IgD-negative memory B cell (primary cell): ENCODE data around the gene CLTC. TPM values are rescaled to one million over a fixed set of nuclear protein-coding genes. Genes with fewer than 3 reads are reported as not detected.
A peak's percentile ranks its signal among the peaks of the same experiment; 100 is the strongest.

Experiments used
- H3K27ac Mint-ChIP-seq, 3 donors: one replicate each; pipeline ENCODE4 v1.8.0; 2020 to 2022; ENCODE audit warnings: mild to moderate bottlenecking in 3 of 3, mixed read lengths in 3 of 3, moderate library complexity in 1 of 3
- H3K27me3 Mint-ChIP-seq: one replicate; pipeline ENCODE4 v1.8.0; 2021; ENCODE audit warnings: mixed read lengths
- H3K36me3 Mint-ChIP-seq: one replicate; pipeline ENCODE4 v1.8.0; 2020; ENCODE audit warnings: mild to moderate bottlenecking, mixed read lengths
- H3K4me1 Mint-ChIP-seq, 3 donors: one replicate each; pipeline ENCODE4 v1.8.0; 2020 to 2022; ENCODE audit warnings: mixed read lengths in 3 of 3, mild to moderate bottlenecking in 1 of 3
- H3K4me3 Mint-ChIP-seq, 4 donors: one replicate each; pipeline ENCODE4 v1.8.0; 2020 to 2022; ENCODE audit warnings: mild to moderate bottlenecking in 4 of 4, mixed read lengths in 4 of 4, moderate library complexity in 3 of 4
- H3K9me3 Mint-ChIP-seq, 3 donors: one replicate each; pipeline ENCODE4 v1.8.0; 2020 to 2021; ENCODE audit warnings: mixed read lengths in 3 of 3, mild to moderate bottlenecking in 1 of 3
- polyA plus RNA-seq: library from polyadenylated mRNA; unstranded; fragments of 300-500 nt; fragmentation: Illumina TruSeq; gene quantifications from one replicate; pipeline ENCODE4 v1.2.3, GENCODE V29; 2021

CLTC gene
- polyA plus RNA-seq, 1 donor from 2014 or later, result 27.8 TPM

DNA sequence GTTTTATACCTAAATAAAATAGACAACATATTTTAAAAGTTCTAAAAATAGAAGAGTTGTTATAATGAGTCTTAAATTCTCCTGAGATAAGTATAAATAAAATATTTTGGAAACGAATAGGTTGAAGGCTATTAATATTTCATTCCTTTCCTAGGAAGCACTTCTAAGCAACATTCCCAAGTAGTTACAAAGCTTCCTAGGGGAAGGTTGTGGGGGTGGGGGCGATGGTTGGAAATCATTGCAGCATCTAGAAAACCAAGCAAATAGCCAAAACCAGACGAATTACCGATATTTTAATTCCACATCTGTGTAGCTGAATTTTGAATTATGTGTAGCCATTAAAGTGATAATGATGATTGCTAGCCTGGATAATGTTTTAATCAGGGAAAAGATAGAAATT lies 60.6 kb downstream of the CLTC start:
- H3K27ac Mint-ChIP-seq, result no peak overlapping the region
- no peaks in the 10 kb centered on the region for H3K27me3 Mint-ChIP-seq
- no peak overlapping the region for H3K4me3 Mint-ChIP-seq
- peaks cover 2% of the 10 kb centered on the region for H3K36me3 Mint-ChIP-seq
- peaks cover under 1 to 4% (median 2%) of the 10 kb centered on the region in 3 donors for H3K4me1 Mint-ChIP-seq
- no peaks in the 10 kb centered on the region for H3K9me3 Mint-ChIP-seq

GRCh38 chr17:59683283-59683682 lies 63.6 kb downstream of the CLTC start:
- H3K27me3 Mint-ChIP-seq, result no peaks in the 10 kb centered on the region
- H3K4me3 Mint-ChIP-seq, result no peak overlapping the region
- H3K4me1 Mint-ChIP-seq, result peaks cover 0 to 10% (median 5%) of the 10 kb centered on the region in 3 donors
- H3K27ac Mint-ChIP-seq, result no peak overlapping the region
- H3K36me3 Mint-ChIP-seq, result peaks cover 2% of the 10 kb centered on the region
- H3K9me3 Mint-ChIP-seq, result no peaks in the 10 kb centered on the region

- Mint-ChIP-seq H3K4me3 (no peak overlapping the region), H3K9me3 (no peaks in the 10 kb centered on the region), H3K36me3 (peaks cover 3% of the 10 kb centered on the region), H3K27me3 (no peaks in the 10 kb centered on the region), H3K4me1 (peaks cover 3 to 10% (median 5%) of the 10 kb centered on the region in 3 donors), H3K27ac (no peak overlapping the region)
Measured at GRCh38 chr17:59684967-59685366, 65.3 kb downstream of the CLTC start.

- Mint-ChIP-seq H3K36me3 (peaks cover 5% of the 10 kb centered on the region), H3K9me3 (no peaks in the 10 kb centered on the region), H3K4me3 (no peak overlapping the region), H3K27ac (no peak overlapping the region), H3K27me3 (no peaks in the 10 kb centered on the region), H3K4me1 (peaks cover 3 to 10% (median 5%) of the 10 kb centered on the region in 3 donors)
Measured at GRCh38 chr17:59688008-59688407, 68.3 kb downstream of the CLTC start.

- peaks cover 3 to 10% (median 5%) of the 10 kb centered on the region in 3 donors for H3K4me1 Mint-ChIP-seq
- H3K27ac Mint-ChIP-seq, result peak overlapping the region in 2 of 3 donors; percentile 73 to 85
- H3K9me3 Mint-ChIP-seq, result no peaks in the 10 kb centered on the region
- H3K4me3 Mint-ChIP-seq, result no peak overlapping the region
- peaks cover 5% of the 10 kb centered on the region for H3K36me3 Mint-ChIP-seq
- H3K27me3 Mint-ChIP-seq, result no peaks in the 10 kb centered on the region
Measured at GRCh38 chr17:59688496-59688895, 68.8 kb downstream of the CLTC start.

- no peaks in the 10 kb centered on the region for H3K27me3 Mint-ChIP-seq
- H3K27ac Mint-ChIP-seq, result peak overlapping the region in 1 of 3 donors; percentile 53
- no peaks in the 10 kb centered on the region for H3K9me3 Mint-ChIP-seq
- H3K36me3 Mint-ChIP-seq, result peaks cover 2% of the 10 kb centered on the region
- no peak overlapping the region for H3K4me3 Mint-ChIP-seq
- peaks cover 6 to 14% (median 8%) of the 10 kb centered on the region in 3 donors for H3K4me1 Mint-ChIP-seq
Measured at GRCh38 chr17:59693582-59693981, 73.9 kb downstream of the CLTC start.

GRCh38 chr17:59694344-59694743 lies 74.6 kb downstream of the CLTC start:
- Mint-ChIP-seq H3K27ac (no peak overlapping the region), H3K36me3 (peaks cover 2% of the 10 kb centered on the region), H3K4me3 (no peak overlapping the region), H3K4me1 (peaks cover 12 to 15% (median 14%) of the 10 kb centered on the region in 3 donors), H3K27me3 (no peaks in the 10 kb centered on the region), H3K9me3 (no peaks in the 10 kb centered on the region)

DNA sequence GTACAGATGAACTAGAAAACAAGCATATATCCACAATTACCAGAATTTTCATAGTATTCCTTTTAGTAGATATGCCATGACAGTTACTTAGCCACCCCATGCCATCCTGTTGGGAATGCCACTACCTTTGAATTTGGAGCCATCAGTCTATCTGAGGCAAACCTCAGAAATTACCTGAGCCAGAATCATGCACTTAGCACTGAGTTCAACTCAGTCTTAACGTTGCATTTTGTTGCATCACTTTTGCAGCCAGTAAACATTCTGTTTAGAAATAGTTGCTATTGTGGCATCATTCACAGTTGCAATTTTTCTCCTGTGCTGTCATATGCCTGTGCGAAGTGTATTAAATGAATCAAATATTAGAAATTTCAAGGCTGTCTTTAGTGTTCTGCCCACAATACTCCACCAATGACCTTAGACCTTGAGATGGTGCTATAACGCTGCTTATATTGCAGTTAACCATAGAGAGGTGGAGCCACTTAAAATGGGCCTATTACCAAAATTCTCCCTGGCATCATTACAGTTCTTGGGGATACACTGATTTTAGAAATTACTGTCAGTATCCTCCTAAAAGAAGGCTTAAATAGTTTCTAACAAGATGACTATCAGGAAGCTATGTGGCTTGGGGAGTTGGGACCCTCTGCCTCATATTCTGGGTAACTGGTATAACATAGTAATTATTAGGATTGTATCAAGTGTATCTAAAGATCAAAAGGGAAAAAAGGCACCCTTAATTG lies 76.4 kb downstream of the CLTC start:
- no peaks in the 10 kb centered on the region for H3K27me3 Mint-ChIP-seq
- peak overlapping the region in 2 of 3 donors; percentile 17 to 82 for H3K27ac Mint-ChIP-seq
- H3K36me3 Mint-ChIP-seq, result peaks cover 2% of the 10 kb centered on the region
- no peak overlapping the region for H3K4me3 Mint-ChIP-seq
- H3K9me3 Mint-ChIP-seq, result no peaks in the 10 kb centered on the region
- peaks cover 21 to 25% (median 25%) of the 10 kb centered on the region in 3 donors for H3K4me1 Mint-ChIP-seq

DNA sequence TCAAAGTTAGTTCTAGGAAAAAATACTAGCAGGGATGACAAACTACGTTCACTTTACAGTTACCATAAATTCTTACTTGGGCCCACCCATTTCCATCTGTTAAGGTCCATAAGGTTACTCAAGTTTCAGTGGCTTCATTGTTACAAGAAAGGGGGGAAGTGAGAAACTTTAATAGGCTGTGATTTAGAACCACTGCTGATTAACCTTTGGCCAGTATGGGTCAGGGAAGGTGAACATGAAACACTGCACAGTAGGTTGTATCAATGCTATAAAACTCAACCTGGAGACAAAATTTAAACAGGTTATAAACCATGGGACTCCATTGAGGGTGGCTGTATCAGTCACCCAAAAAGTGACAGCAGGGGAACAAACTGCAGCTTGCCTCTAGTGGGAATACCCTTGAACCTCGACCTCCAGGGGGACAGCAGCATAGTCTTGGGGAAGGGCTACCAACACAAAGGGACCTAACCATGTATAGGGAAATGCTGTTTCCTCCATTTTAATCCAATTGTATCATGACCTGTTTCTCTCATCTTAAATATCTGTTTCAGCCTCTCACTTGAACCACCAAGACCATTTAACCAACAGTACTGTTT lies 77.1 kb downstream of the CLTC start:
- peaks cover 1% of the 10 kb centered on the region for H3K36me3 Mint-ChIP-seq
- peaks cover 21 to 26% (median 25%) of the 10 kb centered on the region in 3 donors for H3K4me1 Mint-ChIP-seq
- no peaks in the 10 kb centered on the region for H3K27me3 Mint-ChIP-seq
- no peaks in the 10 kb centered on the region for H3K9me3 Mint-ChIP-seq
- peak overlapping the region in 2 of 3 donors; percentile 5 to 82 for H3K27ac Mint-ChIP-seq
- H3K4me3 Mint-ChIP-seq, result no peak overlapping the region

- Mint-ChIP-seq H3K27me3 (no peaks in the 10 kb centered on the region), H3K36me3 (peaks cover 2% of the 10 kb centered on the region), H3K4me1 (peaks cover 24 to 33% (median 30%) of the 10 kb centered on the region in 3 donors), H3K4me3 (no peak overlapping the region), H3K27ac (peak overlapping the region in 1 of 3 donors; percentile 10), H3K9me3 (no peaks in the 10 kb centered on the region)
Measured at GRCh38 chr17:59698143-59698542, 78.4 kb downstream of the CLTC start.

GRCh38 chr17:59699218-59699617 lies 79.5 kb downstream of the CLTC start:
- no peaks in the 10 kb centered on the region for H3K9me3 Mint-ChIP-seq
- no peaks in the 10 kb centered on the region for H3K27me3 Mint-ChIP-seq
- peaks cover 27 to 36% (median 34%) of the 10 kb centered on the region in 3 donors for H3K4me1 Mint-ChIP-seq
- H3K4me3 Mint-ChIP-seq, result no peak overlapping the region
- H3K27ac Mint-ChIP-seq, result peak overlapping the region in 1 of 3 donors; percentile 39
- peaks cover 5% of the 10 kb centered on the region for H3K36me3 Mint-ChIP-seq

DNA sequence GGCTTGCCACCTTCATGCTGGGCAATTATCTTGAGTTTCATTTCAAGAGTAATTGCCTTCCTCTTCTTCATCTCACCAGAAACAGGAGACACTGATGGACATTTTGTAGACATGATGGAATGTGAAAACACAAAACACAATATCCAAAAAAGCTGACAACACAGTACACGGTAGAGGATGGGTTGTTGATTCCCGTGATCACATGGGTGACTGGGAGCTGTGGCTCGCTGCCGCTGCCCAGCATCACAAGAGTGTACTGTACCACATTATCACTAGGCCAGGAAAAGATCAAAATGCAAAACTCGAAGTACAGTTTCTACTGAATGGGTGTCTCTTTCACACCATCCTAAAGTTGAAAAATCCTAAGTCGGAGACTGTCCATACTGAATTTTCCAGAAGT lies 80.1 kb downstream of the CLTC start:
- peaks cover 5% of the 10 kb centered on the region for H3K36me3 Mint-ChIP-seq
- H3K9me3 Mint-ChIP-seq, result no peaks in the 10 kb centered on the region
- H3K4me3 Mint-ChIP-seq, result no peak overlapping the region
- H3K27me3 Mint-ChIP-seq, result no peaks in the 10 kb centered on the region
- peaks cover 30 to 39% (median 38%) of the 10 kb centered on the region in 3 donors for H3K4me1 Mint-ChIP-seq
- H3K27ac Mint-ChIP-seq, result peak overlapping the region in 1 of 3 donors; percentile 39

- Mint-ChIP-seq H3K9me3 (no peaks in the 10 kb centered on the region), H3K4me1 (peaks cover 36 to 52% (median 42%) of the 10 kb centered on the region in 3 donors), H3K27ac (peak overlapping the region in 1 of 3 donors; percentile 23), H3K36me3 (peaks cover 6% of the 10 kb centered on the region), H3K27me3 (no peaks in the 10 kb centered on the region), H3K4me3 (peak overlapping the region in 1 of 4 donors; percentile 25)
Measured at GRCh38 chr17:59702304-59702703, 82.6 kb downstream of the CLTC start.

DNA sequence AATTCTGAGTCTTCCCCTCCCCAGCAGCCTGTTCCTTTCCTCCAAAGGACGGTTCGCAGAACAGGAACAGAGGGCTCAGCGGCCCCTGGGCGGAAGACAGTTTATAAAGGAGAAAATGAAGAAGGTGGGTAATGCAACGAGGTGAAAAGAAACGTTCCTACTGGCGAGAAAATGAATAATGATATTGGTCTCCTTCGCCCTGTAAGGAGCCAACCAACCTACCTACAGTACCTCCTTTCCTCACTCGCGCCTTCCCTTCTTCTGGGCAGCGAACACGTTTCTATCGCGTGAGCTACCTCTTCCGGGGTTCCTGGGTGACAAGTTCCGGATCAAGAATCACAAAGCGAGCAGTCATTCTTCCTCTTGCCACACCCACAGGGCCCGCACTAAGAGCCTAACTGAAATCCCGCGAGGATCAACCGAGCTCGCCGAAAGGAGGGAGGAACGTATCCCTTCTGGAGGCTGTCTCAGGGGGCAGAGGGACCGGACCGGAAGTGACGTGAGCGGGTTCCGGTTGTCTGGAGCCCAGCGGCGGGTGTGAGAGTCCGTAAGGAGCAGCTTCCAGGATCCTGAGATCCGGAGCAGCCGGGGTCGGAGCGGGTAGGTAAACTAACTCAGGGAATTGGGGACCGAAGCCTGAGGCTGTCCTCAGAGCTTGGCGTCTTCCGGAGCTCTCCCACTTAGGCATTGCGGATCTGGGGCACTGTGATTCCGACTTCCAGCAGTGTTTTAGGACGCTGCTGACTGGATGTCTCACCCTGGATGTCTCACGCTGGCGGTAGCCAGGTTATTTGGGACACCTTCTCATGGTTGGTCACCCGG lies 87.7 kb downstream of the CLTC start, which contains the start of the genes PTRH2 and VMP1:
Gene PTRH2, minus strand, starts transcription at position 282 of the 822 bp plus-strand sequence. CDS start 9,452 bp downstream, outside the sequence.
Gene VMP1, plus strand, starts transcription at position 506 of the 822 bp plus-strand sequence. CDS start 23,793 bp downstream, outside the sequence.
- H3K4me3 Mint-ChIP-seq, result peak within 1 kb of the TSS; percentile 97 to 99 (median 98)
- no peaks in the 10 kb centered on the region for H3K27me3 Mint-ChIP-seq
- peaks cover 4% of the 10 kb centered on the region for H3K36me3 Mint-ChIP-seq
- no peaks in the 10 kb centered on the region for H3K9me3 Mint-ChIP-seq
- peak within 1 kb of the TSS; percentile 93 to 99 (median 97) for H3K27ac Mint-ChIP-seq
- H3K4me1 Mint-ChIP-seq, result peaks cover 36 to 48% (median 42%) of the 10 kb centered on the region in 3 donors
